ENCODE results near the gene ACSS1.

The ACSS1 gene

GRCh38 chr20:24989162-24989561 lies 68.8 kb downstream of the ACSS1 start:
- Histone ChIP-seq H3K27ac (no peak overlapping the region), H3K36me3 (replicated peaks) (no peaks in the 10 kb centered on the region), H3K27me3 (replicated peaks) (no peaks in the 10 kb centered on the region), H3K4me3 (ENCODE audit: low read depth, low read length) (no peak overlapping the region)
- in situ Hi-C loops (cut with HindIII; ENCODE audit: low pct_ligation_motif_present, low sequenced_read_pairs): no loop called here
- TF ChIP-seq CTCF (IDR thresholded peaks at IDR 0.05; ENCODE audit: low read depth, low read length, missing control alignments): no peak
- DNase-seq: no peak

- TF ChIP-seq CTCF (IDR thresholded peaks at IDR 0.05; ENCODE audit: low read depth, low read length, missing control alignments): no peak
- H3K27ac ChIP-seq: no peak overlapping the region
- no peaks in the 10 kb centered on the region for H3K36me3 ChIP-seq (replicated peaks)
- in situ Hi-C loops (cut with HindIII; ENCODE audit: low pct_ligation_motif_present, low sequenced_read_pairs): no loop called here
- no peak overlapping the region for H3K4me3 ChIP-seq (ENCODE audit: low read depth, low read length)
- DNase-seq: no peak
- no peaks in the 10 kb centered on the region for H3K27me3 ChIP-seq (replicated peaks)
Measured at GRCh38 chr20:24987873-24988835, 69.8 kb downstream of the ACSS1 start.

- in situ Hi-C loops (cut with HindIII; ENCODE audit: low pct_ligation_motif_present, low sequenced_read_pairs): no loop called here
- Histone ChIP-seq H3K4me3 (ENCODE audit: low read depth, low read length) (no peak overlapping the region), H3K27me3 (replicated peaks) (no peaks in the 10 kb centered on the region), H3K36me3 (replicated peaks) (peaks cover 2% of the 10 kb centered on the region), H3K27ac (no peak overlapping the region)
- TF ChIP-seq CTCF (IDR thresholded peaks at IDR 0.05; ENCODE audit: low read depth, low read length, missing control alignments): no peak
- DNase-seq: no peak
Measured at GRCh38 chr20:24987244-24987643, 70.7 kb downstream of the ACSS1 start.

GRCh38 chr20:24986436-24987015 lies 71.4 kb downstream of the ACSS1 start:
- no peak for TF ChIP-seq CTCF (IDR thresholded peaks at IDR 0.05; ENCODE audit: low read depth, low read length, missing control alignments)
- no peak overlapping the region for H3K27ac ChIP-seq
- H3K27me3 ChIP-seq (replicated peaks): no peaks in the 10 kb centered on the region
- H3K4me3 ChIP-seq (ENCODE audit: low read depth, low read length): no peak overlapping the region
- DNase-seq: no peak
- in situ Hi-C loops (cut with HindIII; ENCODE audit: low pct_ligation_motif_present, low sequenced_read_pairs): no loop called here
- H3K36me3 ChIP-seq (replicated peaks): peaks cover 2% of the 10 kb centered on the region

GRCh38 chr20:24985802-24986201 lies 72.1 kb downstream of the ACSS1 start:
- Histone ChIP-seq H3K36me3 (replicated peaks) (peaks cover 8% of the 10 kb centered on the region), H3K4me3 (ENCODE audit: low read depth, low read length) (no peak overlapping the region), H3K27ac (no peak overlapping the region), H3K27me3 (replicated peaks) (no peaks in the 10 kb centered on the region)
- in situ Hi-C loops (cut with HindIII; ENCODE audit: low pct_ligation_motif_present, low sequenced_read_pairs): no loop called here
- TF ChIP-seq CTCF (IDR thresholded peaks at IDR 0.05; ENCODE audit: low read depth, low read length, missing control alignments): no peak
- DNase-seq: no peak
